Measurements from ENCODE around the gene BACH2. TPM values are rescaled to one million over a fixed set of nuclear protein-coding genes. Genes with fewer than 3 reads are reported as not detected.
A peak's percentile ranks its signal among the peaks of the same experiment; 100 is the strongest.

Gene BACH2
- total and polyA plus RNA-seq, 2 of the 4 experiments (the other 2 are of a cell fraction) = 1.3 to 1.4 TPM

DNA sequence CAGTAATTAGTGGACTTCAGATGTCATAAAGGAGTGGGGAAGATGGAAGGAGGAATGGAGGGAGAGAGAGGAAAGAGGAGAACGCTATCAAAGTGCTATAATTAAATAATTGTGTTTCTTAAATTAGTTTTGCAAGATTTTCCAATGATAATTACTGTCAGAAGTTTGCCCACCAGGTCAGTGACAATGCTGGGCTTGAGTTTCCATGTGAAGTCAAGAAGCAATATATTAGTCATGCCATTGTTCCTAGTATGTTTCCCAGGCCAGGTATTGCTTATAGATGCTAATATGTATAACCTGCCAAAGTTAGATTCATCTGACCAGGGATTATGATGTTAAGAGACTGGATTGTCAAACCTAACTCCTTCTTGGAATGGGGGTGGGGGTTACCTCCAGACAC, 270.4 kb downstream of the BACH2 start:
- no CpG with 5 or more reads among the region's 1 CpG for WGBS, 2 experiments (ENCODE audit: extremely low coverage in 2 of 2, insufficient read length in 1 of 2)
- dilution Hi-C loops (cut with HindIII; ENCODE audit: low sequenced_read_pairs, unreplicated experiment) = no loop called here
- H3K23ac ChIP-seq (ENCODE audit: low read depth, low read length) = no peak overlapping the region
- no peak overlapping the region for H3K9ac ChIP-seq (ENCODE audit: low read depth, low read length)
- in situ Hi-C loops (cut with MboI; ENCODE audit: low sequenced_read_pairs) = no loop called here
- no peak overlapping the region for H3K4ac ChIP-seq (ENCODE audit: low read depth, low read length)
- no TSS peak for BruUV-seq (replicated peaks)
- no peak overlapping the region for H2AK5ac ChIP-seq (ENCODE audit: low read depth, low read length)
- no peaks in the 10 kb centered on the region for H3K27me3 ChIP-seq (ENCODE audit: control insufficient read depth, insufficient read depth, low read length)
- H4K5ac ChIP-seq (ENCODE audit: low read depth, low read length) = no peak overlapping the region
- no peak overlapping the region for H2BK5ac ChIP-seq (ENCODE audit: low read depth, low read length, poor library complexity, severe bottlenecking)
- peaks cover 4% of the 10 kb centered on the region for H3K4me1 ChIP-seq (ENCODE audit: control insufficient read depth, insufficient read depth, low read length)
- H3K9me1 ChIP-seq (ENCODE audit: insufficient read depth, low read length) = no peaks in the 10 kb centered on the region; the same call in none of the 2 replicates
- no peaks in the 10 kb centered on the region for H4K20me1 ChIP-seq (ENCODE audit: insufficient read depth, low read length)
- no peaks in the 10 kb centered on the region for H3K36me3 ChIP-seq (ENCODE audit: control insufficient read depth, insufficient read depth, low read length)
- ChIA-PET POLR2A (ENCODE audit: unreplicated experiment) (no interaction called here), CTCF (no interaction called here)
- 0 out of 3 replicates have a peak overlapping the region, but pooled peaks have one; percentile 13 for H2BK15ac ChIP-seq (ENCODE audit: low read depth, low read length)
- H3K27ac ChIP-seq (ENCODE audit: insufficient read depth, low read length) = no peak overlapping the region
- no peak overlapping the region for H3K14ac ChIP-seq (replicated peaks; ENCODE audit: low read depth, low read length)
- peak overlapping the region; percentile 43; the same call in 1 of the 2 replicates for H3K4me2 ChIP-seq (ENCODE audit: low read depth, low read length)
- H2BK20ac ChIP-seq (ENCODE audit: low read depth, low read length) = peak overlapping the region; percentile 46; the same call in 1 of the 2 replicates
- H4K91ac ChIP-seq (ENCODE audit: insufficient read depth, low read depth, low read length) = no peak overlapping the region
- TF ChIP-seq, protein P1, sequence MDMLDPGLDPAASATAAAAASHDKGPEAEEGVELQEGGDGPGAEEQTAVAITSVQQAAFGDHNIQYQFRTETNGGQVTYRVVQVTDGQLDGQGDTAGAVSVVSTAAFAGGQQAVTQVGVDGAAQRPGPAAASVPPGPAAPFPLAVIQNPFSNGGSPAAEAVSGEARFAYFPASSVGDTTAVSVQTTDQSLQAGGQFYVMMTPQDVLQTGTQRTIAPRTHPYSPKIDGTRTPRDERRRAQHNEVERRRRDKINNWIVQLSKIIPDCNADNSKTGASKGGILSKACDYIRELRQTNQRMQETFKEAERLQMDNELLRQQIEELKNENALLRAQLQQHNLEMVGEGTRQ (IDR thresholded peaks at IDR 0.05; ENCODE audit: low read depth, low read length) = no peak
- TF ChIP-seq RFX5 (IDR thresholded peaks at IDR 0.05; ENCODE audit: low read depth, low read length) = no peak
- TF ChIP-seq FOS (IDR thresholded peaks at IDR 0.05; ENCODE audit: low read depth, low read length) = no peak
- TF ChIP-seq CTCF (conservative IDR thresholded peaks at IDR 0.05; ENCODE audit: low read depth, low read length) = no peak
- TF ChIP-seq CHD1 (IDR thresholded peaks at IDR 0.05; ENCODE audit: low read depth, low read length) = no peak
- no peak for TF ChIP-seq RCOR1 (IDR thresholded peaks at IDR 0.05; ENCODE audit: insufficient replicate concordance, low read length)
- no peak for TF ChIP-seq POLR2A (IDR thresholded peaks at IDR 0.05; ENCODE audit: low read depth, low read length)
- TF ChIP-seq RAD21 (IDR thresholded peaks at IDR 0.05; ENCODE audit: low read length) = no peak
- no peak for TF ChIP-seq MXI1 (IDR thresholded peaks at IDR 0.05; ENCODE audit: borderline replicate concordance, low read depth, low read length)
- no peak for TF ChIP-seq MAFK (IDR thresholded peaks at IDR 0.05; ENCODE audit: low read depth, low read length)
- no peak overlapping the region for H3K56ac ChIP-seq (ENCODE audit: extremely low read depth, insufficient read depth, low read length)
- no peak overlapping the region for H2AK9ac ChIP-seq (replicated peaks; ENCODE audit: low read depth, low read length, poor library complexity)
- DNase-seq = no peak
- no peak overlapping the region for H2AFZ ChIP-seq (replicated peaks; ENCODE audit: low read length, poor library complexity)
- no peak for ATAC-seq (ENCODE audit: low read depth)
- H3K4me3 ChIP-seq (ENCODE audit: insufficient read depth, low read depth, low read length) = no peak overlapping the region
- peak overlapping the region; percentile 80; the same call in 1 of the 2 replicates for H3K18ac ChIP-seq (ENCODE audit: low read depth, low read length)
- no peak overlapping the region; the same call in 1 of the 2 replicates for H2BK120ac ChIP-seq (ENCODE audit: low read depth, low read length)
- intact Hi-C loops (cut with micrococcal nuclease) = no loop called here
- H3K9me3 ChIP-seq (ENCODE audit: control insufficient read depth, insufficient read depth, low read length) = no peaks in the 10 kb centered on the region
- H4K8ac ChIP-seq (ENCODE audit: low read depth in 2 of 2, low read length in 2 of 2) = no peak overlapping the region
- H3K79me1 ChIP-seq (ENCODE audit: low read depth in 1 of 2, low read length in 2 of 2) = no peaks in the 10 kb centered on the region
